Activated CD4-positive, alpha-beta memory T cell treated with anti-CD3 and anti-CD28 coated beads for 36 hours (primary cell): Measurements from ENCODE around the gene DIPK1A. TPM values are rescaled to one million over a fixed set of nuclear protein-coding genes. Genes with fewer than 3 reads are reported as not detected.

Experiments
- total RNA-seq, 2 experiments: library from RNA; stranded (reverse); gene quantifications; one replicate each; pipeline ENCODE4 v1.2.3, GENCODE V29; 2021

DIPK1A gene
- total RNA-seq, 2 experiments from 2014 or later, result 8.2 to 8.7 TPM

Other genes starting within 250 kb of the DIPK1A start
- gene EVI5, start 176.4 kb downstream of the DIPK1A start, total RNA-seq, result 10 to 100 TPM; 36.0 to 37.2 TPM
- gene RPL5, start 129.4 kb downstream of the DIPK1A start, total RNA-seq, result 1,000 to 10,000 TPM; 1,530 to 1,539 TPM
- gene MTF2, start 117.8 kb upstream of the DIPK1A start, total RNA-seq, result 10 to 100 TPM; 53.6 to 55.1 TPM
- 10 to 100 TPM; 47.0 to 49.2 TPM for gene TMED5, start 219.0 kb upstream of the DIPK1A start, total RNA-seq
- gene CCDC18, start 219.3 kb upstream of the DIPK1A start, total RNA-seq, result 10 to 100 TPM; 23.6 to 24.2 TPM